ENCODE data around the gene COQ8B. TPM values are rescaled to one million over a fixed set of nuclear protein-coding genes. Genes with fewer than 3 reads are reported as not detected.

Gene COQ8B
- polyA plus RNA-seq, 10 donors, result 15.8 to 22.0 (median 19.0) TPM

- DNase-seq, result peak in 1 of 3 donors; percentile 59
Observed at GRCh38 chr19:40718774-40719391, 2.2 kb upstream of the COQ8B start.

- DNase-seq, result peak in 1 of 3 donors; percentile 43
Observed at GRCh38 chr19:40717880-40718773, 1.4 kb upstream of the COQ8B start.

- no peak for DNase-seq
Observed at GRCh38 chr19:40717325-40717879, 716 bp upstream of the COQ8B start.

- DNase-seq, result peak in 1 of 3 donors; percentile 87
Observed at GRCh38 chr19:40716031-40716481, 630 bp downstream of the COQ8B start.

GRCh38 chr19:40714441-40715299 is 2.0 kb downstream of the COQ8B start:
- peak; percentile 93 to 99 (median 96) for DNase-seq

- DNase-seq, result peak in 1 of 3 donors; percentile 31
Observed at GRCh38 chr19:40713939-40714338, 2.7 kb downstream of the COQ8B start.

- no peak for DNase-seq
Observed at GRCh38 chr19:40709817-40710216, 6.9 kb downstream of the COQ8B start.

- DNase-seq, result no peak
Observed at GRCh38 chr19:40707615-40708014, 9.1 kb downstream of the COQ8B start.

GRCh38 chr19:40705950-40706619 is 10.6 kb downstream of the COQ8B start:
- no peak for DNase-seq

GRCh38 chr19:40705362-40705651 is 11.4 kb downstream of the COQ8B start:
- DNase-seq, result peak in 2 of 3 donors; percentile 69 to 86

GRCh38 chr19:40704491-40705361 is 12.0 kb downstream of the COQ8B start:
- no peak for DNase-seq

- no peak for DNase-seq
Observed at GRCh38 chr19:40703029-40703755, 13.5 kb downstream of the COQ8B start.

GRCh38 chr19:40702337-40703012 is 14.2 kb downstream of the COQ8B start:
- peak in 1 of 3 donors; percentile 45 for DNase-seq

GRCh38 chr19:40701758-40702157 is 14.9 kb downstream of the COQ8B start:
- no peak for DNase-seq

GRCh38 chr19:40700083-40700482 is 16.6 kb downstream of the COQ8B start:
- DNase-seq, result no peak

GRCh38 chr19:40697007-40697406 is 19.7 kb downstream of the COQ8B start:
- DNase-seq, result no peak

- DNase-seq, result no peak
Observed at GRCh38 chr19:40695881-40696280, 20.8 kb downstream of the COQ8B start.

GRCh38 chr19:40693896-40694295 is 22.8 kb downstream of the COQ8B start:
- DNase-seq, result no peak

Measured in muscle of back (tissue), 11 donors.